GM18868 (cell line): Measurements from ENCODE around the gene PHOX2A.

Experiments
- ATAC-seq: cut with Tn5 transposase; IDR thresholded peaks from one replicate; pipeline ENCODE4 v1.9.1; 2021; ENCODE audit warnings: mild to moderate bottlenecking, moderate library complexity; ENCODE audit not compliant: unreplicated experiment

PHOX2A gene

DNA sequence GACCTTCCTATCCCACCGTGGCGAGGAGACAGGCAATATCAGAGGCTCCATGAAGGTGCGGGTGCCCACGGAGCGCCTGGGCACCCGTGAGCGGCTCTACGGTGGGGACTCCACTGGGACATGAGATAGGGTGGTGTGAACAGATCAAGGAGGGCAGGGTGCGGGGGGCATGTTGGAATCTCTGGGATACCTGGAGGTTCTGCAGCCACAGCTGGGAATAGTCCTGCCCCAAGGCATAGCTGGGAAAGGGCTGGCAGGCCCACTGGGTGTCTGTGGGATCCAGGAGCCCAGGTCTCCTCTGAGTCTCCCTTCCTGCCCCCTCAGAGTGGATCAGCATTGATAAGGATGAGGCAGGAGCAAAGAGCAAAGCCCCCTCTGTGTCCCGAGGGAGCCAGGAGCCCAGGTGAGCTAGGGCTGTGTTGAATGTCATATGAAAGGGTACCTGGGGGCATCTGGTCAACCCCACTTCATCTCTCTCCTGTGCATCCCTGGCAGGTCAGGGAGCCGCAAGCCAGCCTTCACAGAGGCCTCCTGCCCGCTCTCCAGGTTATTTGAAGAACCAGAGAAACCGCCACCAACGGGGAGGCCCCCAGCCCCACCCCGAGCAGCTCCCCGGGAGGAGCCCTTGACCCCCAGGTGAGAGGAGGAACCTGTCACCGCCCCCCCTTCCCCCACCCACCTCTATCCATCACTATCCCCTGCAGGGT lies 8.5 kb downstream of the PHOX2A start:
- no peak for ATAC-seq

DNA sequence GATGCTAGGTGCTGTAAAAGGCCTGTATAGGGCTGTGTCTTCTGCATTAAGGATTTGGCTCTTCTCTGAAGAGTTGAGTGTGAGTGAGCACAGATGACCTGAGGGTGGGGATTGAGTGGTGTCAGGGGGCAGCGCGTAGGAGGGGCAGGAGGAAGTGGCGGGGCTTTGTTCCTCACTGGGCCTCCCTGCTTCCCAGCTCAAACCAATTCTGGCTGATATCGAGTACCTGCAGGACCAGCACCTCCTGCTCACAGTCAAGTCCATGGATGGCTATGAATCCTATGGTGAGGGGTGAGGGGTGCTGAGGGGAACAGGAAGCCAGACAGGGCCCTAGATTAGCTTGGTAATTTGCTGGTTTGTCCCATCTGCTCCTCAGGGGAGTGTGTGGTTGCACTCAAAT lies 9.1 kb downstream of the PHOX2A start:
- no peak for ATAC-seq

DNA sequence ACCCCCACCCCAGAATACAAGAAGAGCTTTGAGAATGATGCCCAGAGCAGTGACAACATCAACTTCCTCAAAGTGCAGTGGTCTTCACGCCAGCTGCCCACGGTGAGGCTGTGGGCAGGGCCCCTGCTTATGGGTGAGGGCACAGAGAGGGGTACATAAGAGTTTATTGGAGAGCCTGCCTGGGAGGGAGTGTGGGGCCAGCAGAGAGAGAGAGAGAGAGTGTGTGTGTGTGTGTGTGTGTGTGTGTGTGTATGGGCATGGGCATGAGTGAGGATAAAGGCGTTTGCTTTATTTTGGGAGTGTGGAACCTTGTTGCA lies 9.5 kb downstream of the PHOX2A start:
- no peak for ATAC-seq

DNA sequence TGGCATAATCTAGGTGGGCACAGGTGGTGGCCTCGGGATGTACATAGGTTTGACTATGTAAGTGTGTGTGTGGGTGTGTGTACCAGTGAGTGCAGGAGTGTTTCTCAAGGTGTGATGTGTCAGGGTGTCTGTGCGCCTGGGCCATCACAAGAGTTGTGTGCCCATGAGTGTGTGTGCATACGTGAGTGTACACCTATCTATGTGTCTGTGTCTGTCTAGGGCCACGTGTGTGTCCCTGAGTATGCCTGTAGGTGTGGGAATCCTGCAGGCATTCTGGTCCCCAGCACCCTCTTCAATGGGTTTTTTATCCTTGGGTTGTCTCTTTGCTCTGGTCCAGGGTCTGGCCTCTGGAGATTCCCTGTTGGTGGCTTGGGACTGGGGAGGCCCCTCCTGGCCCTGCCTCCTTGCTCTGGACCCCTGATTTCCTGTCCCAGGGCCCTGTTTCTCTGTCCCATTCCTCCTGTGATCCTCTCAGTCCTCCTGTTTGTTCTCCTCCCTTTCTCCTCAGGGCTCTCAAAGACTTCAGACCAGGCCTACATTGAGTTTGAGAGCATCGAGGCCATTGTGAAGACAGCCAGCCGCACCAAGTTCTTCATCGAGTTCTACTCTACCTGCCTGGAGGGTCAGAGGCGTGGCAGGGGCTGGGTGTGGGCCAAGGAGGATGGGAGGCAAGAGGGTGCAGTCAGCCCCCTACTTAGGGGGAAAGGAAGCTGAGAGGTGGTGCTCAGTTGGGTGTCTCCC lies 10.0 kb downstream of the PHOX2A start:
- ATAC-seq, result no peak

DNA sequence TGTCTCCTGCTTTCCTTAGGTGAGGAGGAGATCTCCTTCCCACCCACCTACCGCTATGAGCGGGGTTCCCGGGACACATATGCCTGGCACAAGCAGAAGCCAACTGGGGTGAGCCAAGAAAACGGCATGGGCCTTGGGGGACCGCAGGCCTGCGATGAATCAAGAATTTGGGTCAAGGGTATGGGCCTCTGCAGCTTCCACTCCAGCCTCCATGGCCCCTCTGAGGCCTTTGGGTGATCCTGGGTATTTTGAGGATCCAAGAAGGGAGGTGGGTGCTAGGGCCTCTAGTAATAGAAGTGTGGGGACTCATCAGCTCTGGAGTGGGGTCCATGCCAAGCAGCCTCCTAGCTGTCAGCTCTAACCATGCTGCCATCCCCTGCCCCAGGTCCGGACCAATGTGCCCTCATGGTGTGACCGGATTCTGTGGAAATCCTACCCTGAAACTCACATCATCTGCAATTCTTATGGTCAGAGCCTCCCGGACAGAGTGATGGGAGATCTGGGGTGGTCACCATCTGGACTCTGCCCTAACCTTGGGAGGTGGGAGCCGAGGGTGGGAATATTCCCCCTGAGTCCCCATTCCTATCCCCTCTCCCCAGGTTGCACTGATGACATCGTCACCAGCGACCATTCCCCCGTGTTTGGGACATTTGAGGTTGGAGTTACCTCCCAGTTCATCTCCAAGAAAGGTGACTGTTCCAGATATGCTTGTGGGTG lies 10.8 kb downstream of the PHOX2A start:
- no peak for ATAC-seq

DNA sequence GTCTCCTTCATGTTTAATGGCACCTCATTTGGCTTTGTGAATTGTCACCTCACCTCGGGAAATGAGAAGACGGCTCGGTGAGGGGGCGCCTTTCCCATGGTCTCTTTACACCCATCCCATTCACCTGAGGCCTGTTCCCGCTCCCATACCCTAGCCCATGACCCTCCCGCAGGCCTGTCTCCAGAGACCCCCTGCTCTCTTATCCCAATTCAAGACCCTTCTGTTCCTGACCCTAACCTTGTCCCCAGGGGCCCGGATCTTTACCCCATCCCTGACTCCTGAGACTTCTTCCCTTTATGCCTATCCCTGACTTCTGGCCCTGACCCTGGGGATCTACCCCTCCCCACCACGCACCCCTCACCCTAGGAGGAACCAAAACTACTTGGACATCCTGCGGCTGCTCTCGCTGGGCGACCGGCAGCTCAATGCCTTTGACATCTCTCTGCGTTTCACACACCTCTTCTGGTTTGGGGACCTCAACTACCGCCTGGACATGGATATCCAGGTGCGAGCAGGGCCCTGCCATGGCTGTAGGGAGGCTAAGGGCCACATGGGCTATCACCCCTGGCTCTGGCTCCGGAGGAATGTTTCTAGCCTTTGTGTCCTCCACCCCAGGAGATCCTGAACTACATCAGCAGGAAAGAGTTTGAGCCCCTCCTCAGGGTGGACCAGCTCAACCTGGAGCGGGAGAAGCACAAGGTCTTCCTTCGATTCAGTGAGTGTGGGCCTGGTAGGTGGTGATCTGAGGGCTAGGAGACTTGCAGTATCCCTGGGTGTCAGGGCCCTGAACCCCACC lies 11.5 kb downstream of the PHOX2A start:
- no peak for ATAC-seq

DNA sequence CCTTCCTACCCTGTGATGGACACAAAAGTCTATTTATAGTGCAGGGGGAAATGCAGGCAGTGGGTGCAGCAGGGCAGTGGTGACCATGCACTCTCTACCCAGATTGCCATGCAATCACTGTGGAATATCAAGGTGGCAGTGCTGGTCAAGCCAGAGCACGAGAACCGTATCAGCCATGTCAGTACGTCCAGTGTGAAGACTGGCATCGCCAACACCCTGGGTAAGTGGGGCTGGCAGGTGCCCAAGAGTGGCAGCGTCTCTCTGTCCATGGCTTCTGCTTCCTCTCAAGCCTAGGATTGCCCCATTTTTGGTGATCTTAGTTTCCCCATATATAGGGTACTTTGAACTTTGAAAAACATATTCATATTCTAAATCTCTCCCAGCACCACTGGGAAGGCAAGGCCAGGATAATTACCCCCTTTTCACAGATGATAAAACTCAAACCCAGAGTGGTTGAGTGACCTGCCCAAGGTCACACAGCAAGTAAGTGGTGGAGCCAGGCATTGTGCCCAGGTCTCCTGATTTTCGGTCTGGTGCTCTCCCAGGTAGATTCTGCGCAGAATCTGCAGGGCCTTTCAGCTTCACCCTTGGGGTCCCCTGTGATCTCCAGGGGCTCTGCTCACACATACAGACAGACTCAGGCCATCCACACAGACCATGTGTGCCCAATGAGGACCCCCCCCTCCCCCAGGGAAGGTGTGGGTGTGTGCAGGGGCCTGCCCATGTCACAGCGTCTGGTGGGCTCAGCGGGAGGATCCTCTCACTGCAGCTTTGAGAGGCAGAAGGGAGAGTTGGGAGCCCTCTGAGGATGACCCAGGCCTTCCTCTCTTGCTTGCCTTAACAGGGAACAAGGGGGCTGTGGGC lies 12.3 kb downstream of the PHOX2A start:
- ATAC-seq, result no peak

DNA sequence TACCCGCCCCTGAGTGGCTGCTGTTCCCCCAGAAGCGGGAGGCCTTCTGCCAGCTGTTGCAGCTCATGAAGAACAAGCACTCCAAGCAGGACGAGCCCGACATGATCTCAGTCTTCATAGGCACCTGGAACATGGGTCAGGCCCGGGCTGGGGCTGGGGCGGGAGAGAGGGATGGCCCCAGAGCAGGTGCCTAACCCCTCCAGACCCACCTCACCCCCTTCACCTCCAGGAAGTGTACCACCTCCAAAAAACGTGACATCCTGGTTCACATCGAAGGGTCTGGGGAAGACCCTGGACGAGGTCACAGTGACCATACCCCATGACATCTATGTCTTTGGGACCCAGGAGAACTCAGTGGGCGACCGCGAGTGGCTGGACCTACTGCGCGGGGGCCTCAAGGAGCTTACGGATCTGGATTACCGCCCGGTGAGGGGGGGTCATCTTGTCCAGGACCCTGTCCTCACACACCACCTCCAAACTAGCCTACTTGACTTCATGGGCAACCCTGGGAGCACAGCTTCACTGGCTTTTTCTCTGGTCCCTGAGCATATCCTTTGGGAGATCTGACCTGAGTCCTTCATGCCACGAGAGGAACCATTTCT lies 13.1 kb downstream of the PHOX2A start:
- no peak for ATAC-seq

DNA sequence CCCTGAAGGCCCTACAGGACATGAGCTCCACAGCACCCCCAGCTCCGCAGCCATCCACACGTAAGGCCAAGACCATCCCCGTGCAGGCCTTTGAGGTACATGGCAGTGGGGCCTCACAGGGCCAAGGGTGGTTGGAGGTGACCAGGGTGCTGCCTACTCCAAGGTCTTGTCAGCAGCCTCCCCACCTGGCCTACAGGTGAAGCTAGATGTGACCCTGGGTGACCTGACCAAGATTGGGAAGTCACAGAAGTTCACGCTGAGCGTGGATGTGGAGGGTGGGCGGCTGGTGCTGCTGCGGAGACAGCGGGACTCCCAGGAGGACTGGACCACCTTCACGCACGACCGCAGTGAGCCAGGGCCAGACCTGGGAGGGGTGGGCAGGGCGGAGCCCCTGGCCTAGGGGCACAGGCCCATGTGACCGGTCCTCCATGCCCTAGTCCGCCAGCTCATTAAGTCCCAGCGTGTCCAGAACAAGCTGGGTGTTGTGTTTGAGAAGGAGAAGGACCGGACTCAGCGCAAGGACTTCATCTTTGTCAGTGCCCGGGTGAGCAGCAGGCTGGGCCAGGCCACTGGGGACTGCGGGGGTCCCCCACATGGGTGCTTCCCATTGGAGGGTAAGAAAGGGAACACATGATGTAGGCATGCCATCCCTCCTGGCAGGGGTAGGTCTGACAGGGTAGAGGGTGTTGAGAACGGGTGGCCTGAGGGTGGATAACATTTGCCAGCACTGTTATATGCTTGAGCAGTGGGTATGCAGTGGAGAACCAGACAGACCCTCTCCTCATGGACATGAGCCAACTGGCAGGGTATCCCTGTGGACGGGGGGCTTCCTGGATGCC lies 13.8 kb downstream of the PHOX2A start:
- no peak for ATAC-seq

DNA sequence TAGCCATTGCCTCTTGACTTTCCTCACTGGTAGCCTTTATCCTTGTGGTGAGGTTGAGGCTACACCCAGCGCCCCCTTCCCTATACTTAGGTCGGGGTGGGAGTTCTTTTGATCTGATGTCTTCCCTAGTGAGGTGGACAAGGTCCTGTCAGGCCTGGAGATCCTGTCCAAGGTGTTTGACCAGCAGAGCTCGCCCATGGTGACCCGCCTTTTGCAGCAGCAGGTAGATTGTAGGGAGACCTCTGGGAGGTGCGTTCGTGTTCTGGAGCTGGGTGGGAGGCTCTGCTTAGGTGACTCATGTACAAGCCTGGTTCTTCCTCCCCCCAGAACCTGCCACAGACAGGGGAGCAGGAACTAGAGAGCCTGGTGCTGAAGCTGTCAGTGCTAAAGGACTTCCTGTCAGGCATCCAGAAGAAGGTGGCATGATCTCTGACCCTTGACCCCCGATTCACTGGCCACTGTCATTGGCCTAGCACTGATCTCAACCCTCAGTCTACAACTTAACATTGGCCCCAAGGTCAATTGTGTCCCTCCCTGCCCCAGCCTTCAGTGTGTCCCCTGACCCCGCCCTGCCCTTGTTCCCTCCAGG lies 14.5 kb downstream of the PHOX2A start:
- no peak for ATAC-seq

DNA sequence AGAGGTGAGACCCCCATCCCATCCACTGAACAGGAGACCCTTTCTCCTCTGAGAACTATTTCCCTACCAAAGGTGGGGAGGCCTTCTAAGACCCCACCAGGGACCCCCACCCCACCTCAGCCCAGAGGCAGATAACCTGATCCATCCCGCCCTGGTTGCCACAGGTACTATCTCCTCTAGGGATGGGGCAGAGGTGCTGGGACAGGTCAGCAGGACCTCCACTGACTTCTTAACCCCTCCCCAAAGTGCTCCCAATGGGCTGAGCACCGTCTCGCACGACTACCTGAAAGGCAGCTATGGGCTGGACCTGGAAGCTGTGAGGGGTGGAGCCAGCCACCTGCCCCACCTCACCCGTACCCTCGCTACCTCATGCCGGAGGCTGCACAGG lies 15.1 kb downstream of the PHOX2A start:
- ATAC-seq, result no peak

DNA sequence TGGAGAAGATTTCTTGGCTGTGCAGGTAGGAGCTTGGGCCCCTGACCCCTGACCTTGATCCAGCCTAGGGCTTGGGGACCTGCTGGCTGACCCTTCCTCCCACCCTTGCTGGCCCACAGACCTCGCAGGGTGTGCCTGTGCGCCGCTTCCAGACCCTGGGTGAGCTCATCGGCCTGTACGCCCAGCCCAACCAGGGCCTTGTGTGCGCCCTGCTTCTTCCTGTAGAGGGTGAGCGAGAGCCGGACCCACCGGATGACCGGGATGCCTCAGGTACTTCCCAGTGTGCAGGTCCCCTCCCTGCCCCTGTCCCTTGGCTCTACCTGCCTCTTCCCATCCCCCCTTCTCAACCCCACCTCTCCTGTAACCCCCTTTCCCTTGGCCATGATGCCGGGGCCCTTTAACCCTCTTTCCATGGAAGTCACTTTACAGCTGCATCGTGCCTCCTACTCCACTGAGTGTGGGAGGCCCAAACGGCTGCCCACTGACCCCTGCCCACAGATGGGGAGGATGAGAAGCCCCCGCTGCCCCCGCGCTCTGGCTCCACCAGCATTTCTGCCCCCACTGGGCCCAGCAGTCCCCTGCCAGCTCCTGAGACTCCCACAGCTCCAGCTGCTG lies 15.6 kb downstream of the PHOX2A start:
- ATAC-seq, result no peak

DNA sequence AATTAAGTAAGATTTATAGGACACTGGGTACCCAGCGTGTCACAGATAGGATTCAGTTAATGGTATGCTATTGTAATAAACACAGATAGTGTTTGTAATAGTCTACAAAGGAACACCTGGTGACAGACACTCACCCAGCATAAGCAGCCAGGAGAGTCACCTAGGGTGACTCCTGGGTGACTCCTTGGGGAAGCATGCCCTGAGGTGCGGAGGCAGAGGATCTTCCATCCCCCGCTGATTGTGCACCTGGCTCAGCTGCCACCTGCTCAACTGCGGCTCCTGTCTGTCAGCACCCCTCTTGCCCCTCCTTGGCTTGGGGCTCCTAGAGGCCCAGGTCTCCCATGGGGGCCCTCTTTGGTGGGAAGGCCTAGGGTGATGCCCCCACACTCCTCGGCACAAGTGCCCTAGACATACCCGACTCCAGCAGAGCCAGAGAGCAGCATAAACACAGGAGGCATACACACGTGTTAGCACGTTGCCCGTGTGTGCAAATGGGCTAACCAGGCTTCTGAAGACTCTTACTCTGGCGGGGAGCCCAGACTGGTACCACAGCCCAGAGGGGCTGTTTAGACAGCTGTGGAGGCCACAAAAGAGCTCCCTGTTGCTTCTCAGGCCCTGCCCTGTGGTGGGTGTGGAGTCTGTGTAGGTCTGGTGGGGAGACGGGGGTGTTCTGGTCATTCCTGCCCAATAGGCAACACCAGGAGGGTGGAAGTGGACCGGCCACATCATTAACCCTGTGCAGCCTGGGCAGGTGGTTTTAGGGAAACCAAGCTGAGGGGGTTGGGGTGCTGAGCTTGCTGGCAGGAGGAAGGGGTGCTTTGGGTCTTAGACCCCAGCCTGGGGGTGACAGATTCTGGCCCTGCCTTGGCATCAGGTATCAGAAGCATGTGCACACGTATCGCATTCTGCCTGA lies 16.4 kb downstream of the PHOX2A start:
- ATAC-seq, result no peak

DNA sequence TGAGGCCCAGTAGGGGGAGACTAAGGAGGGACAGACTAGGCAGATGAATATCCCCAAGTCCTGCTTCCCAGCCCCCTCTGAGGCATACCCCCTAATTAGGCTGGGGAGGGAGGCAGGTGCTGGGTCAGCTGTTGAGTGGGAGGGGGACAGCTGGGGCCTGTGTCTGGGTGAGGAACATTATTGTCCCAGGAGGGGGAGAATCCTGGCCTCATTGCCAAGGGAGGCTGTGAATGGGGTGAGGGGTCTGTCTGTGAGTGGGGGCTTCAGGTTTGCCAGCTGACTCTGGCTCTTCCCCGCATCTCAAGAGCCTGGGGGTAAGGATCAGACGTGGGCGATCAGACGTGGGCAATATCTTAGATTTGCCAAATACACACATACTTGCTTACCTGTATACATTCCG lies 17.3 kb downstream of the PHOX2A start:
- ATAC-seq, result no peak

DNA sequence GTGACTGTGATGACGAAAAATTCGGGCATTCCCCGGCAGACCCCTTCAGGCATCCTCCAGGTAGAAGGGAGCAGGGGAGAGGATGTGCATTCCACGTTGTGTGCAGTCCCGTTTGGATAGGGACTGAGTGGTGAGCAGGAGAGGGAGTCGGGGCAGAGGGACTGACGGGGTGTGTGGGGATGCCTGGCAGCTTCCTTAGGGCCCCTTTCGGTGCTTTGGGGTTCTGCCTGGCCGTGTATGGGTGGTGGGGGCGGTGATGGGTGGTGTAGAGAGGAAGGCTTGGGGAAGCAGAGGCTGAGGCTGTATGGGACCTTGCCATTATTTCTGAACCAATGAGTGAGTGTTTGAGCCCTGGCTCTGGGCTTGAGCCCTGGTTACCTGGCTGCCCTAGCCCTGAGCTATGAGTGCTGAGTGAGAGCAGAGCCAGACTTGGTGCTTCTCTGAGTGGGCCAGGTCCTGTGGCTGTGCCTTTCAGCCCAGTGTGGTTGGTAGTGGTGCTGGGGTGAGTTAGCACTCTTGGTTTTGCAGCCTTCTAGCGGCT lies 18.5 kb downstream of the PHOX2A start:
- no peak for ATAC-seq

DNA sequence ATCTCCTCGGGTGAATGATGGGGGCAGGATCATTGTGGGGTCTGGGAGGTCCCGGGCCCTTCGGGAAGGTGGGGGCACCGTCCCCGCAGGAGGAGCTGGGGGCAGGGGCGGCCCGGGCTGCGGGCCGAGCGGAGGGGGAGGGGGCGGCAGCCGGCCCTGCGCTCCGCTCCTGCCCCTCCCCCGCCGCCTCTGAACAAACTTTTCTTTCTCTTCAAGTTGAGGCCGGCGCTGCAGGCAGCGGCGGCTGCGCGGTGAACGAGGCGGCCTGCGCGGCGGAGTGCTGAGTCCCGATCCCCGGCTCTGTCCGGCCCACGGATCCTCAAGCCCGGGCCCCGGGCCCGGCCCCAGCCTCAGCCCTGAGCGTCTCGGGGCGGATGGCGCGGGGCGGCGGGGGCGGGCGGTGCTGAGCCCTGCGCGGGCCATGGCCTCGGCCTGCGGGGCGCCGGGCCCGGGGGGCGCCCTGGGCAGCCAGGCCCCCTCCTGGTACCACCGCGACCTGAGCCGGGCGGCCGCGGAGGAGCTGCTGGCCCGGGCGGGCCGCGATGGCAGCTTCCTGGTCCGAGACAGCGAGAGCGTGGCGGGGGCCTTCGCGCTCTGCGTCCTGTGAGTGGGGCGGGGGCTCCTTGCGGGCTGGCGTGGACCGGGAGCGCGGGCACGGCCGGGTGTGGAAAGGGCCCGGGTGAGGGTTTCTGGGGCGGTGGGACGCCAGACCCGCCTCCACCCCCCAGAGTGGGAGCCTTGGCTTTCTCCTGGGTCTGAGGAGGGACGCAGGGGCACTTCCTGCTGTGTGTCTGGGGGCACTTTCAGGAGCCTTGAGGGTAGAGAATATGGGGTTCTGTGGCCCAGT lies 19.2 kb downstream of the PHOX2A start, which contains the start of gene INPPL1:
Gene INPPL1 (plus strand): TSS at position 204 of the 847 bp plus-strand sequence. CDS start 218 bp downstream, at position 422.
- no peak for ATAC-seq
